NCI-H748 treated with DMSO at 0.1 percent for 48 hours (cell line): ENCODE measurements around the gene MAGI1.
"Not testable (repeated sequence)": the region's sequence is repeated elsewhere in the genome, so short reads cannot be mapped to it uniquely, and the experiment has no call there.

Source experiments
- DNase-seq: peaks from one replicate; lab custom pipeline; 2025; lab: John Stamatoyannopoulos, UW

MAGI1 gene

GRCh38 chr3:65902304-65902793 lies 136.4 kb downstream of the MAGI1 start:
- DNase-seq, result no peak

- DNase-seq, result no peak
Observed at GRCh38 chr3:65901226-65901625, 137.5 kb downstream of the MAGI1 start.

- DNase-seq, result no peak
Observed at GRCh38 chr3:65899226-65899625, 139.5 kb downstream of the MAGI1 start.

GRCh38 chr3:65897766-65898165 lies 141.0 kb downstream of the MAGI1 start:
- DNase-seq, result no peak

GRCh38 chr3:65896321-65896720 lies 142.4 kb downstream of the MAGI1 start:
- no peak for DNase-seq

- DNase-seq, result no peak
Observed at GRCh38 chr3:65894679-65895453, 143.9 kb downstream of the MAGI1 start.

- DNase-seq, result no peak
Observed at GRCh38 chr3:65894126-65894525, 144.6 kb downstream of the MAGI1 start.

GRCh38 chr3:65893631-65894030 lies 145.1 kb downstream of the MAGI1 start:
- no peak for DNase-seq

- DNase-seq, result not testable (repeated sequence)
Observed at GRCh38 chr3:65891477-65891876, 147.2 kb downstream of the MAGI1 start.

- DNase-seq, result no peak
Observed at GRCh38 chr3:65890328-65890727, 148.4 kb downstream of the MAGI1 start.

- no peak for DNase-seq
Observed at GRCh38 chr3:65889707-65890099, 149.0 kb downstream of the MAGI1 start.

GRCh38 chr3:65888980-65889706 lies 149.6 kb downstream of the MAGI1 start:
- DNase-seq, result no peak

- DNase-seq, result no peak
Observed at GRCh38 chr3:65888196-65888595, 150.5 kb downstream of the MAGI1 start.

GRCh38 chr3:65886391-65886790 lies 152.3 kb downstream of the MAGI1 start:
- DNase-seq, result no peak

GRCh38 chr3:65884071-65884470 lies 154.6 kb downstream of the MAGI1 start:
- no peak for DNase-seq

GRCh38 chr3:65883613-65884012 lies 155.1 kb downstream of the MAGI1 start:
- DNase-seq, result peak; percentile 63

- no peak for DNase-seq
Observed at GRCh38 chr3:65880350-65880749, 158.4 kb downstream of the MAGI1 start.

- no peak for DNase-seq
Observed at GRCh38 chr3:65879372-65879771, 159.3 kb downstream of the MAGI1 start.

- DNase-seq, result peak; percentile 19
Observed at GRCh38 chr3:65878831-65879230, 159.9 kb downstream of the MAGI1 start.

GRCh38 chr3:65877160-65877559 lies 161.6 kb downstream of the MAGI1 start:
- no peak for DNase-seq

- no peak for DNase-seq
Observed at GRCh38 chr3:65876028-65876420, 162.7 kb downstream of the MAGI1 start.

GRCh38 chr3:65875393-65876027 lies 163.2 kb downstream of the MAGI1 start:
- DNase-seq, result no peak

GRCh38 chr3:65873869-65874268 lies 164.8 kb downstream of the MAGI1 start:
- no peak for DNase-seq
